GM21367 (cell line): ENCODE results near the gene MYO16.

Source experiments
- ATAC-seq: cut with Tn5 transposase; IDR thresholded peaks from one replicate; pipeline ENCODE4 v1.9.1; 2021; ENCODE audit not compliant: unreplicated experiment

The MYO16 gene

GRCh38 chr13:108789476-108789875 is 160.1 kb downstream of the MYO16 start:
- ATAC-seq: no peak

GRCh38 chr13:108795841-108796240 is 166.4 kb downstream of the MYO16 start:
- no peak for ATAC-seq

GRCh38 chr13:108797354-108797753 is 167.9 kb downstream of the MYO16 start:
- no peak for ATAC-seq

- no peak for ATAC-seq
Measured at GRCh38 chr13:108807841-108808240, 178.4 kb downstream of the MYO16 start.

DNA sequence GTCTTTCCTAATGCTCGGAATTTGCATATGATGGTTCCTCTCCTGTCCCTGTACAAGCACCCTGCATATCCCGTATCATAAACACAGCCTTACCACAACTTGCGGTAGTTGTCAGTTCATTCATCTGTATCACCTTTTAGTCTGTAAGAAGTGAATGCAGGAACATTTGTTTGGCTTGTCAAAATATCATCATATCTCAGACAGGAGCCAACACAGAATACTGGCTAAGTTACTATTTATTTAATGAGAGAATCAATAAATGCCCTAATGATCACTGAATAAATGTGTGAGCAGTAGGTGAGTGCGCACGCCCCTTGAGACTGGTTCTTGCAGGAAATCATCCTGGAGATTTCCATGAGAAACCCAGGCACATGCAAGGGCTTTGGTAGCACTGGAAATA is 182.8 kb downstream of the MYO16 start:
- ATAC-seq: no peak

DNA sequence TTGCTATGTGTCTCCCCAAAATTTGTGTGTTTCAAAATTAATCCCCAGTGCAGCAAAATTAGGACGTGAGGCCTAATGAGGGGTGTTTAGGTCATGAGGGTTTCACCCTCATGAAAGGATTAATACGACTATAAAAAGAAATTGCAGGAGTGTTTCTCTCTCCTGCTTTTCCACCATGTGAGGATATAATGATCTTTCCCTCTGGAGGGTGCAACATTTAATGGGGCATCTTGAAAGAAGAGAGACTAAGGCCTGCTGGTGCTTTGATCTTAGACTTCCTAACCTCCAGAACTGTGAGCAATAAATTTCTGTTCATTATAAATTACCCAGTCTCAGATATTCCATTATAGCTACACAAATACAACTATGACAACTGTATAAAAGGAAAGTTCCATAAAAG is 183.2 kb downstream of the MYO16 start:
- no peak for ATAC-seq

- ATAC-seq: no peak
Measured at GRCh38 chr13:108813587-108814170, 184.3 kb downstream of the MYO16 start.

- no peak for ATAC-seq
Measured at GRCh38 chr13:108816375-108816774, 187.0 kb downstream of the MYO16 start.

DNA sequence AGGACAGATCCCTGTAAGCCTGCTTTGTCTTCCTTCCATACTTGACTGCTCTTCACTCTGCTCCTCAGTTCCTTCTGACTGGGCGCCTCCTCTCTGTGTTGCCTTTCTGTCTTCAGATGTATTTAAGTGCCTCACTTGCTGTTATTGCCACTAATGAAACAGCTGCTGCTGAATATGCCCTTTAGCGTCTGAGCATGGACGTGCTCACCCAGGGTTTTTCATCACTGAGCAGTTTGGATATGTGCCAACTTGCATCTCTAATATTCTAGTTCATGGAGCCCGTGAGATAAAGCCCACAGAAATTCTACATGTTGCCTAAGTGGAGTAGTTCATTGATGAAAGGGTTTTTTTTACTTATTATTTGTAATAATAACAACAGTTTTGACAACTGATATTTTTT is 198.2 kb downstream of the MYO16 start:
- ATAC-seq: no peak

DNA sequence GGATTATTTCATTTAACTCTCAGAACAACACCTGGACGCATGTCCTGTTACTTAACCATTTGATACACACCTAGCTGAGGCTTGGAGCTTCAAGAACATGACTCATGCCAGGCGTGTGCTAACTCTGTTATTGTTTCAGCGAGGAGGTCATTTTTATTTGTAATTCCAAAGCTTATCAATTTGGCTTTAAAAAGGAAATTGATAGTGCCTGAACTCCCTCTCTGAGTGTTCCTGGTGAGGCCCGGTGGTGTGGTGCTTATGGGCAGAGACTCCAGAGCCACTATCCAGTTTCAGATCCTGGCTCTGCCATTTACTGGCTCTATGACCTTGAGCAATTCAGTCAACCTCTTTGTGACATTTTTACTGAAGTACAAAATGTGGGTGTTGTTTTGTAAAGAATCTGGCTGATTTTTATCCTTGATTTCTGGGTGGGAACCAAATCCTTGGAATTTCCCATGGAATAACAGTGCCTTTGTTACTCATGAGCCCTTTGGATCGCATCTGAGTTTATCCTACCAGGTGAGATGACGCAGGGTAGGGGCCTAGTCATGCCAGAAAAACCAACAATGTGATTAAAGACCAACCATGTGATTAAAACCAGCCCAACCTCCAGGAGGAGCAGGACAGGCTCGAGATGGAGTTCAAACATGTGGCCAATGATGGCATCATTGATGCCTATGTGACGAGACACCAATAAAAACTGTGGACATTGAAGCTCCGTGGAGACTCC is 198.8 kb downstream of the MYO16 start:
- ATAC-seq: no peak

GRCh38 chr13:108830916-108831315 is 201.5 kb downstream of the MYO16 start:
- ATAC-seq: no peak

DNA sequence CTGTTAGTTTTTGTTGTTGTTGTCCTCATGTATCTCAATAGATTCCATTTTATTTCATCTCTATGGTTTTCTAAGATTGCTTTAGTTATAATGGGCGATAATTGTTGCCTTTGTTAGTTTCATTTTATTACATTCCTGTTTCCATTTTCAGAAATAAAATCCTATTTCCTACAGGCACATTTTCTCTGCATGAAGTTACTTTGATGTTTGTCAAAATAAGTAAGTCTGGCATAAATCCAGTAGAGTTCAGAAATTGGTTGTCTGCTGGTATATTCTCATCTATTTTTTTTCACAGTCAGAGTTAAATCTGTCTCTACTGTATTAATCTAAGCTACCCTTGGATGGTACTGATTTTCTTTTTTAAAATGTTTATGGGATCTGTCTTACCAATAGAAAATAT is 204.1 kb downstream of the MYO16 start:
- no peak for ATAC-seq

DNA sequence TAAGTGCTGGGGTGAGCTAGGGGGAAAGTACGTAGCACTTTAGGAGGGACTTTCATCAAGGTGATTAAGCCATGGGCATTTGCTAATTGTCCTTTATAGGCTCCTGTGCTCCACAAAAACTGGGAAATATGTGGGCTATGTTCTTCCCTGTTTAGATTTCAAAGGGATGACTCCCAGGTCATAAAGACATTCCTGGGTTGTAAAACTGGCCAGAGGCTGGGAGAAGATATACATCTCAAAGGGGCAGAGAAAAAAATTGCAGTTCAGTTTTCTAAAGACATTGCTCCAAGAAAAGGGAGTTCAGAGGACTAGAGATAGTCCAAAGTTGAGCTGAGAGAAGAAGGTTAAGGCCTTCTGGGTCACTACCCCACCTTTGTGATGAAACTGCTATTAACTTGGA is 204.8 kb downstream of the MYO16 start:
- no peak for ATAC-seq

- ATAC-seq: no peak
Measured at GRCh38 chr13:108835083-108835482, 205.7 kb downstream of the MYO16 start.

DNA sequence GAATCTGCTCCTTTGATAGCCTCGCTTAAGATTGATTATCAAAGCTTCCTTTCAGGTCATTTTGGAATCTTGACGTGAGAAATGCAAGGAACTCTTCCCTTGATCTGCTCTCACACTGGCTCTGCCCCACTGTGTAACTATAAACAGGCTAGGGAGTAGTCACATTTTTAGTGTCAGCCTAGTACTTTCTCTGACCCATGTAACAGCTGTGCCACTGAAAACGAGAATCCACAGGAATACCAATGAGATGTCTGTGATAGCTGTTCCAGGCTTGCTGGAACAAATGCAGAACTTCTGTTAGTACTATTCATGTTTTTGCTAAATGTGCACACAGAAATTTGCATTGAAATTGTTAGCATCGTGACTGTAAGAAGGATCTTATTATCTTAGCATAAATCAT is 221.3 kb downstream of the MYO16 start:
- ATAC-seq: no peak

- no peak for ATAC-seq
Measured at GRCh38 chr13:108851660-108852059, 222.2 kb downstream of the MYO16 start.

GRCh38 chr13:108853031-108853430 is 223.6 kb downstream of the MYO16 start:
- no peak for ATAC-seq

DNA sequence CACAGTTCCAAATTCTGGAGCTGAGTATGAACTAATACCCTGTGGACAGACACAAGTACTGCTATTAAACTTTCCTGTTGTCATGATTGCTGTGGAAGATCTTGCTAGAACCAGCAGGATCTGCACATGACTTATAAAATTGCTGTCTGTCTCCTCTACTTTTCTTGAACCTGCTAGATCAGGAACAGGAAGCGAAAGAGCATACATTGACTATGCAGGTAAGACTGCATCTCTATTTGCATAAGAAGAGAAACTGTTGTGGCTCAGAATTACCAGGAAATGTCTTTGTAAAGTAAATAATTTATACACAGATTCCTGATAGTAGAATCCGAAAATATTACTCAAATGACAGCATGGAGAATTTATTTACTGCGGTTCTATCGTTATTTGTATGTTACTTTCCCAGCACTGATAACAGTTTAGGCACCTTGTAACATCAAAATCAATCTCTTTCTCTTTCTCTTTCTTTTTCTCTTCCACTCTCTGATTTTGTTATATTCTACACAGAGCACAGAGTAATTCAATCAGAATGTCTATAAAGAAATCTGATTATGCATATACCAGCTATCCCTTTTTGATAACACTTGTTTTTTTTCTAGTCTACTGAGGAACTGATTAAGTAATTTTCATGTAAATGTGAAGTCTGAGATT is 226.5 kb downstream of the MYO16 start:
- peak; percentile 91 for ATAC-seq

DNA sequence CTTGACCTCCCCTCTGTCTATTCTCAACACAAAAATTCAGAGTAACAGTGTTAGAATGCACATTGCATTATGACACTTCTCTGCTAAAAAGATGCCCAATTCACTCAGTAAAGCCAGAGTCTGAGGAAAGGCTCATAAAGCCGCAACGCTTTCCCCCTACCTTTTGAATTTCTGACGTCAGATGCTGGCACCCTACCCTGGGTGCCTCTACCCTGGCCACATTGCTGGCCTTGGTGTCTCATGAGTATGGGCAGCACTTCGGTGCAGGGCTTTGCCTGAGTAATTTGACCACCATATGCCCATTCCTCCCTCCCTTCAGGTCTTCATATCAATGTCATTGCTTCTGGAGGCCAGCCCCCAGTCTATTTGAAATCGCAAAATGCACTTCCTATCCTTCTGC is 229.3 kb downstream of the MYO16 start:
- ATAC-seq: no peak

DNA sequence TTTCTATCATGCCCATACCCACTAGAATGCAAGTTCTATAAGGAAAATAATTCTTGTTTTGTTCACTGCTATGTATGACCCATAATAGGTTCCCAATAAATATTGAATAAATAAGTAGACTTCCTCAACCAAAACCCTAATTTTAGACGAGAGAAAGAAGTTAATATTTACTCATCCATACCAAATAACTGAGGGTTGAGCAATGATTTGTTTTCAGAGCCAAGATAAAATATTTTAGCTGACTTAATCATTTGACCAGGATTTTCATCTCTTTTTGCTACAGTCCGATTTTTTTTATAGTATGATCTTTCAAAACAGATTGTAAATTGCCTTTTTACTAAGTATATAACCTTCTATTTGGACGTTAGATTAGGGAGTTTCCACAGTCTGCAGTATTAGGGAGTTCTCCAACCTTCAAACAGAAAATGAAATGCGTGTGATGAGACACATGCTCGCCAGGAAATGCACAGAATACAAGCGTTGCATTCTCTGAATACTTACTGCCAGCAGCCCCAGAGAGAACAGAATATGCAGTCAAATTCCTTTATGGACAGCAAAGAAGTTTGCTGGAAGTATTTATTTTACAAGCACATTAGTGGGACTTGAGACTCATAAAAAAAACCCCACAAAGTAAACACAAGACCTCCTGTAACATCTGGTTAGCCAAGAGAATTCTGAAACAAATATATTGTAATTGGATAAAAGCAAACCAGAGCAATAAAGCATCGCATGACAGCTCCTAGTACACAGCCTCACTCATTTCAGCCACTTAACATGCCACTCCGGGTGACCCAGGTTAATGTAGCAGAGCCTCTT is 230.0 kb downstream of the MYO16 start:
- no peak for ATAC-seq

DNA sequence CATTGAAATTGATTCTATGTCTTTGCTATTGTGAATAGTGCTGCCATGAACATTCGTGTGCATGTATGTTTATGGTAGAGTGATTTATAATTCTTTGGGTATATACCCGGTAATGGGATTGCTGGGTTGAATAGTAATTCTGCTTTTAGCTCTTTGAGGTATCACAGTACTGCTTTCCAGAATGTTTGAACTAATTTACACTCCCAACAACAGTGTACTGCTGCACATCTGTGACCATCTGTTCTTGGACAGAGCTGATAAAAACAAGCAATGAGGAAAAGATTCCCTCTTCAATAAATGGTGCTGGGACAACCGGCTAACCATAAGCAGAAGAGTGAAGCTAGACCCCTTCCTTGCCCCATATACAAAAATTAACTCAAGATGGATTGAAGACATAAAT is 231.0 kb downstream of the MYO16 start:
- no peak for ATAC-seq

GRCh38 chr13:108877300-108877699 is 247.9 kb downstream of the MYO16 start:
- no peak for ATAC-seq
